ENCODE results near the gene CRIP3. TPM values are rescaled to one million over a fixed set of nuclear protein-coding genes. Genes with fewer than 3 reads are reported as not detected.

The CRIP3 gene
- total and polyA plus RNA-seq, 2 of the 8 experiments (the other 6 are each of a cell fraction or from before 2014, with no cell fraction given): 34.0 to 46.3 TPM

- no peak overlapping the region for H3K9ac ChIP-seq (replicated peaks in 1 of 4; ENCODE audit: extremely low read depth in 1 of 4, low read depth in 3 of 4, low read length in 3 of 4)
- H2BK20ac ChIP-seq (ENCODE audit: low read length): no peak overlapping the region
- H2AFZ ChIP-seq (ENCODE audit: low read length): no peak overlapping the region
- H4K8ac ChIP-seq (ENCODE audit: extremely low read depth, insufficient read depth, low read length): no peak overlapping the region
- WGBS, 2 experiments (ENCODE audit: extremely low coverage in 1 of 2, insufficient coverage in 1 of 2, insufficient read length in 1 of 2, insufficient replicate concordance in 2 of 2, low coverage in 1 of 2, low lambda C conversion rate in 2 of 2, missing lambda C conversion rate in 1 of 2): 92% methylated on average over 2 of the region's 2 CpGs; no CpG with 5 or more reads in 1 of the 2 experiments
- H4K20me1 ChIP-seq (replicated peaks in 1 of 2; ENCODE audit: control insufficient read depth in 1 of 2, insufficient read depth in 2 of 2, low read length in 2 of 2): no peaks in the 10 kb centered on the region
- no peak overlapping the region; a peak in 1 of 4 replicates for H3K4me2 ChIP-seq (ENCODE audit: insufficient read depth in 1 of 2, low read depth in 2 of 2, low read length in 2 of 2)
- no peak overlapping the region for H2BK15ac ChIP-seq (ENCODE audit: low read length)
- ChIA-PET POLR2A (ENCODE audit: partially characterized antibody) (no interaction called here), CTCF (ENCODE audit: partially characterized antibody) (interaction anchor here (1.3 to 2.3 kb wide), 3 partner anchors 10 to 500 kb away, joined by 3 to 8 read pairs (median 5); partner anchors contain the start of gene DNPH1)
- no peaks in the 10 kb centered on the region for H3K79me2 ChIP-seq (ENCODE audit: control insufficient read depth in 1 of 2, insufficient read depth in 2 of 2, low read length in 2 of 2)
- H3K36me3 ChIP-seq (ENCODE audit: control insufficient read depth in 2 of 4, insufficient read depth in 4 of 4, low read length in 3 of 4): no peaks in the 10 kb centered on the region
- H3K4me3 ChIP-seq (ENCODE audit: extremely low read depth in 1 of 4, insufficient read depth in 2 of 4, low read depth in 3 of 4, low read length in 4 of 4): no peak overlapping the region
- FAIRE-seq (no peak), DNase-seq (ENCODE audit: low read depth in 1 of 2, low spot score in 2 of 2) (no peak)
- H3K23me2 ChIP-seq (ENCODE audit: low read depth, low read length): peaks cover 15% of the 10 kb centered on the region
- peaks cover 12 to 62% (median 50%) of the 10 kb centered on the region in 4 experiments for H3K27me3 ChIP-seq (replicated peaks in 1 of 4; ENCODE audit: control insufficient read depth in 3 of 4, extremely low read depth in 1 of 4, insufficient read depth in 3 of 4, low read length in 3 of 4)
- H3K56ac ChIP-seq (replicated peaks; ENCODE audit: insufficient read length, low read depth, low read length): no peak overlapping the region
- no peak overlapping the region for H3K23ac ChIP-seq (ENCODE audit: insufficient read length)
- no peak overlapping the region for H3K18ac ChIP-seq (ENCODE audit: extremely low read depth, low read length)
- no peaks in the 10 kb centered on the region for H3K79me1 ChIP-seq (ENCODE audit: low read depth, low read length)
- H3K4ac ChIP-seq (replicated peaks; ENCODE audit: insufficient read length, low read depth, low read length): no peak overlapping the region
- TF ChIP-seq KDM5A (IDR thresholded peaks at IDR 0.05; ENCODE audit: low read length) (no peak), YY1 (IDR thresholded peaks at IDR 0.05; ENCODE audit: low read depth, low read length) (no peak), HDAC6 (IDR thresholded peaks at IDR 0.05; ENCODE audit: low read depth, low read length) (no peak)
- H3K4me1 ChIP-seq (replicated peaks in 1 of 4; ENCODE audit: control insufficient read depth in 3 of 4, insufficient read depth in 4 of 4, low read length in 3 of 4): peaks cover 7 to 43% (median 29%) of the 10 kb centered on the region in 4 experiments
- no peak overlapping the region for H4K5ac ChIP-seq (ENCODE audit: insufficient read length, low read depth, low read length)
- H3K27ac ChIP-seq (ENCODE audit: low read depth, low read length): no peak overlapping the region
- no peak overlapping the region for H2BK5ac ChIP-seq (ENCODE audit: low read depth, low read length)
- H2BK12ac ChIP-seq (ENCODE audit: low read depth, low read length): no peak overlapping the region; the same call in 1 of the 2 replicates
- H4K91ac ChIP-seq (replicated peaks; ENCODE audit: insufficient read length, low read length): no peak overlapping the region
- H2BK120ac ChIP-seq (replicated peaks; ENCODE audit: low read depth, low read length): no peak overlapping the region
- H3K9me3 ChIP-seq (ENCODE audit: insufficient read depth in 2 of 2, low read depth in 1 of 2, low read length in 1 of 2): no peaks in the 10 kb centered on the region
- no peak overlapping the region for H3K14ac ChIP-seq (ENCODE audit: insufficient read length)
- H2AK5ac ChIP-seq (ENCODE audit: low read depth, low read length): no peak overlapping the region
Observed at GRCh38 chr6:43273707-43274106, 34.9 kb downstream of the CRIP3 start.
